Muscle of back (tissue), 11 donors: ENCODE measurements around the gene RNGTT. TPM values are rescaled to one million over a fixed set of nuclear protein-coding genes. Genes with fewer than 3 reads are reported as not detected.
"Not testable (repeated sequence)": the region's sequence is repeated elsewhere in the genome, so short reads cannot be mapped to it uniquely, and the experiment has no call there.

Source experiments
- DNase-seq, 3 donors: peaks; one replicate each; pipeline versions ENCODE4 v3.0.0 to v3.0.0-alpha.2; 2013
- polyA plus RNA-seq, 10 donors: library from polyadenylated mRNA; unstranded; fragments of 120-200 nt; gene quantifications; one replicate each; pipeline ENCODE4 v1.2.1, GENCODE V29; 2013; ENCODE audit not compliant: insufficient read length in 10 of 10

RNGTT gene
- polyA plus RNA-seq, 10 donors, result 8.8 to 13.6 (median 10.6) TPM

DNA sequence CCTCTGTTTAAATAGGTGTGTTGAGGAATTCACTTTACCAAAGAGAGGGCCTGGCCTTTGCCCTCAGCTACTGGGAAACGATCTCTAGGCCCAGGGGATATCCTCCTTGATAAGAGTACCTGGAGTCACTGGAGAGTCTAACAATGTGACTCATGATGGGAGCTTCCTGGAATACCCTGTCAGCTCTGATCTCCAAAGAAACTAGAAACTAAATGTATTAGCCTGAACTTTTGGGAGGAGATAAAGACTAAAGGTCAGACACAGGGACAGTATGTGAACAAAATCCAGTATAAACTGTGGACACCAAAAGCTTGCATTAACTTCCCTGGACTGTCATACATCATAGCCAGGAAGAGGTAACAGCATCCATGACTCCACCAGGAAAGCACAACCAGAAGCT, 148.5 kb downstream of the RNGTT start:
- DNase-seq, result no peak

DNA sequence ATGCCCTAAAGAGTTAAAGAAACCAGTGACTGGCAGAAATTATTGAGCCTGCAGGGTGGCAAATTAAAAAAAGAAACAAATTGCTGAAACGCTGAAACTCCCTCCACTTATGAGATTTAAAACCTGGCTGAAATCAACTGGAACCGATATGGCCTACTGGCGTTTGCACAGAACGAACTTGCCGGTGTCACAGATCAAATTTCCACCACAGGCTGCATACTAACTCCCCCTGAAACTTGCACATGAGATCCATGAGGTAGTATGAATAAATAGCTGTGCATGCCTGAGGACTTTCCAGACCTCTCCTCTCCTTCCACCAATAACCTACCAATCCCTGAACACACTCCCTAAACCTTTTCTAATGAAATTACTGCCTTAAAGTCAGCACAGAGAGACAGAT, 150.4 kb downstream of the RNGTT start:
- peak; percentile 11 to 26 (median 13) for DNase-seq

DNA sequence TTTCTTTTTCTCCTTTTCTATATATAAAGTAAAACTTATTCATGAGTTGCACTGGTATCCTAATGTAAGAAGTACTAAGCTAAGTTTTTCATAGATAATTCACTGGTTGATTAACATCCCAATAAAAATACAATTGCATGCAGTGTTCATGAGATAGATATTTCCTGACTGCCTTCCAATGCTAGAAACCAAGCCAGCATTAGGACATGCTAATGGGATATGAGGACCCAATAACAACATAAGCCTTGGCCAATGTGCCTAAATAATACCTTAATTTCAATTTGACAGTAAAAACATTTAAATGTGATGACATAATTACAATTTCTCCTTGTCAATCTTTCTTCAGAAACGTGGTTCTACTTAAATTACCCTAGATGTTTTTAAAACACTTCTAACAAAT, 152.7 kb downstream of the RNGTT start:
- DNase-seq, result peak in 2 of 3 donors; percentile 14 to 16

DNA sequence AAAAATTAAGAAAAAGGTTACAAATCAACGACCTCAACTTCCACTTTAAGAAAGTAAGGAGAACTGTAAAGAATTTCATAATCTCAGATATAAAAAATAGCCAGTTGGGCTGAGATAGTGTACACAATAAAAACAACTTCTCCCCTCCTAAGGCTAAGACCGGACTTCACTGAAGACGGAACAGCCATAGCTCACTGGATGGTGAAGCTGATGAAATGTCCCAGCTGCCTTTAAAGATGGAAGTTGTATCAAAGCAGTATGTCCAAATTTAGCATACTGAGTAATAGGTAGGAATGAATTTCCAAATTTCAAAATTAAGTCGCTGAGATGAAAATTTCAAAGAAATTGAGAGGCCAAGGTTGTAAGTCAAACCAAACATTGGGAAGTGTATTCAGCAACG, 153.3 kb downstream of the RNGTT start:
- no peak for DNase-seq

DNA sequence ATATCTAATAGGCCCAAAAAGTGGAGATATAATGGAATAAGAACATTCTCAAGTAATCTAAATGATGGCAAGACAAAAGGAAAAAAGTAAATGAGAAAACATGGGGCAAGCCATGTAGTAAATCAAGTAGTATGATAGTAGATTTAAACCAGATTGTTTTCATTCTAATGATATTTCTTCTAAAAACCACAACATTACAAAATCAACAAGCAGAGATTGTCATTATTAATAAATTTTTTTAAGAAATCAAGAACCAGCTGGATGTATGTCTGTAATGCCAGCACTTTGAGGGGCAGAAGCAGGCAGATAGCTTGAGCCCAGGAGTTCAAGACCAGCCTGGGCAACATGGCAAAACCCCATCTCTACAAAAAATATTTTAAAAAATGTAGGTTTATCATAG, 155.0 kb downstream of the RNGTT start:
- DNase-seq, result no peak

DNA sequence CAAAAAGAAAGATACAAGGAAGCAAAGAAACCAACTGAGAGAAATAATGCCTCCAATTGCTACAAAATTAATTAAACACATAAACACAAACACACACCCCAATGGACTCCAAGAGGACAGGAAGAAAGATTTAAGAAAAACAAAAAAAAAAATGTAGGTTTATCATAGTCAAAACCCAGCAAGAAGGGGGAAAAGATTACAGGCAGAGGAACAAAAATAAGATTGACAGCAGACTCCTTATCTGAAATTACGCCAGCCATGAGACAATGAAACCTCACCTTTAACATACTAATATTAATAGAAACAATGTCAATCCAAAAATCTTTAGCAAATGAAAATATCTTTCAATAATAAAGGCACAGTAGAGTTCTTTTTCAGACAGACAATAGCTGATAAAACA, 155.8 kb downstream of the RNGTT start:
- DNase-seq, result no peak

DNA sequence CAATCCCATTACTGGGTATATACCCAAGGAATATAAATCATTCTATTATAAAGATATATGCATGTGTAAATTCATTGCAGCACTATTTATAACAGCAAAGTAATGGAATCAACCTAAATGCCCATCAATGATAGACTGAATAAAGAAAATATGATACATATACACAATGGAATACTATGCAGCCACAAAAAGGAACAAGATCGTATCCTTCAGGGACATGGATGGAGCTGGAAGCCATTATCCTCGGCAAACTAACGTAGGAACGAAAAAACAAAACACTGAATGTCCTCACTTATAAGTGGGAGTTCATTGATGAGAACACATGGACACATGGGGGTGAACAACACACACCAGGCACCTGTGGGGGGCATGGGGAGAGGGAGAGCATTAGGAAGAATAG, 156.7 kb downstream of the RNGTT start:
- no peak for DNase-seq

DNA sequence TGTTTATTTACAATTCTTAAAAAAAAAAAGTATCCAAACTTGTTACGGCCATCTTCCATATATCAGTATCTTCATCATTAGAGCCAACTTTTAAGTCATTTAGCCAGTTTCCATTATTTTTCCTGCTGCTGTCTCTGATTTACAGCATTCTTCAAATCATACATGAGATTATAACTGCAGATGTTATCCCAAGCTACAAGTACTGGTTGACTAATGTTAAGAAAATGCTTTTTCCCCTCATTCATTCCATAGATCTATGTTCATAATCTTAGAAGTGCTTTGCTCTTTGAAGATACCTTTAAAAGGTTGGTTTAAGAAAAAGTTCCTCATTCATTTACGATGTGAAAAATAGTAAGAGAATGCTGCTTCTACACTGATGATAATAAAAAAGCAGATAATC, 158.7 kb downstream of the RNGTT start:
- DNase-seq, result no peak

DNA sequence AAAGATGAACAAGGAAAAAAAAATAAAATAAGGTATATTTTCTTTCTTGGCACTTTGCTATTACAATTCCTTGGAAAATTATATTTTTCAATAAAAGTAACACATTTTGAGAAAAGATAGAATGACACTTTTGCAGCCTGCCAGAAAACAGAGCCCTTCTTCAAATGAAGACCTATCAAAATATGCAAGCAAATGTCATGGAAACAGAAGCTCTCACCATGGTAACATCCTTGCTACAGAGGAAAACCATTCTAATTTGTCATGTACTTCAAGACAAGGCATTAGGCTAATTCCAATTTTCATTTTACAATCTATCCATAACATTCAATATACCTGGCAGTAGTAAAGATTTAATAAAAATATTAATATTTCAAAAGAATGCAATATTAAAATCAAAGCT, 177.9 kb downstream of the RNGTT start:
- DNase-seq, result peak in 2 of 3 donors; percentile 11 to 39

DNA sequence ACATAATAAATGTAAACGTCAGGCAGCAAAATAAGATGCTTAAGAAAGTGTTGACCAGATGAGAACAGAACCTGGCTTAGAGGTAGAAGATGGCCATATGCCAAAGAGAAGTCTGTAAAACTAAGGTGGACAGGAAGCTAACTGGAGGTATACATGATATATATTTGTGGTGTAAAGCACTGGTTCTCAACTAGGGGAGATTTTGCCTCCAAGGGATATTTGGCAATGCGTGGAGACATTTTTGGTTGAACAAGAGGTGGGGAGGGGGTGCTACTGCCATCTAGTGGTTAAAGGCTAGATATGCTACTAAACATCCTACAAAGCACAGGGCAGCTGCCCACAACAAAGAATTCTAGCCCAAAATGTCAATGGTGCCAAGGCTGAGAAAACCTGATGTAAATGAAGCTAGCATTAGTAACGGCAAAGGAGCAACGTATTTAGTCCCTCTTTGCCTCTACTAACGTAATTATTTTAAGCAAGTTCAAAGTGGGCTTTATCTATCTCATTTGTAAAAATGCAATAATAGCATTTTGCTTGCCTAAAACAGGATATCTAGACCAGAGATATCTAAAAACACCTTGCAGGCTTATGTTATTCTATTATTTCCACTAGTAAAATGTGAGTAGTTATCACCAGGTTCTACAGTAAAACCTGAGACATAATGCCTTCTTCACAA, 182.6 kb downstream of the RNGTT start:
- DNase-seq, result peak; percentile 47 to 72 (median 61)

DNA sequence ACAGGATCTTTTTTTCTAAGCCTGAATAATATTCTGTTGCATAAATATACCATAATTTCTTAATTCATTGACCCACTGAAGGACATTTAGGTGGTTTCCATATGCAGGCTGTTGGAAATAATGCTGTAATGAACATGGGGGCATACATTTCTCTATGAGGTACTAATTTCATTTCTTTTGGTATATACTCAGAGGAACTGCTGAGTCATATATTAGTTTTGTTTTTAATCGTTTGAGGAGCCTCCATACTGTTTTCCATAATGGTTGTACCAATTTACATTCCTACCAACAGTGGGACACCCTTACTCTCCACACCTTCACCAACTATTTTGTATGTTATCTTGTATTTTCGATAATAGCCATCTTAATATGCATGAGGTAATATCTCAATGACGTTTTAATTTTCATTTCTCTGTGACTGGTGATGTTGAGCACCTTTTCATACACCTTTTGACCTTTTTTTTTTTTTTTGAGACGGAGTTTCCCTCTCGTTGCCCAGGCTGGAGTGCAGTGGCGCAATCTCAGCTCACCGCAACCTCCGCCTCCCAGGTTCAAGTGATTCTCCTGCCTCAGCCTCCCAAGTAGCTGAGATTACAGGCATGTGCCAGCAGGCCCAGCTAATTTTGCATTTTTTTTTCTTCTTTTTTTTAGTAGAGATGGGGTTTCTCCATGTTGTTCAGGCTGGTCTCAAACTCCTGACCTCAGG, 187.4 kb downstream of the RNGTT start:
- no peak for DNase-seq

DNA sequence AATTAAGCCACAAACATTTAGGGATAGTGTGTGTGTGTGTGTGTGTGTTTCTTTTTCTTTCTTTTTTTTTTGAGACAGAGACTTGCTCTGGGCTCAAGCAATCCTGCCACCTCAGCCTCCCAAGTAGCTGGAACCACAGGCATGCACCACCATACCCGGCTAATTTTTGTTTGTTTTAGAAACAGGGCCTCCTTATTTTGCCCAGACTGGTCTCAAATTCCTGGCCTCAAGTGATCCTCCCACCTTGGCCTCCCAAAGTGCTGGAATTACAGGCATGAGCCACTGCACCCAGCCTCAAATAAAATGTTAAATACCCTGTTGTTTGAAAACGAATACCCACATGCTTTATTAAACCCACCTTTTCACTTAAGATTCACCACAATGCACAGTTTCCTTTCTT, 195.3 kb downstream of the RNGTT start:
- not testable (repeated sequence) for DNase-seq

DNA sequence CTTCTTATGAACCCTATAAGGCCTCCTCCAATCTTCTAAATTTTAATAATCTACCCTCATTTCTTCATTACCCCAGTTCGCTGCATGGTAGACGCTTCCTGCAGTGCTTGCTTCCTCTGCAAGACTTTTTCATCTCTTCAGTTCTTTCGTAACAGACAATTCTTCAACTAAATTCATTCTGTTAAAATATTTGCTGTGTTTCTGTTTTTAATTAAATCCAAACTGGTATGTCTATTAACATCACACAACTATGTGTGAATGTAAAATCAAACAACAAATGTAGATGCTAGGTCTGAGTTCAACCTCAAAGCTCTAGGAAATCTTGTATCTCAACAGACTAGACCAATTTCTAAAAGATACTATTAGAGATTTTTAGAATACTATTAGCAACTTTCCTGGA, 199.3 kb downstream of the RNGTT start:
- no peak for DNase-seq

DNA sequence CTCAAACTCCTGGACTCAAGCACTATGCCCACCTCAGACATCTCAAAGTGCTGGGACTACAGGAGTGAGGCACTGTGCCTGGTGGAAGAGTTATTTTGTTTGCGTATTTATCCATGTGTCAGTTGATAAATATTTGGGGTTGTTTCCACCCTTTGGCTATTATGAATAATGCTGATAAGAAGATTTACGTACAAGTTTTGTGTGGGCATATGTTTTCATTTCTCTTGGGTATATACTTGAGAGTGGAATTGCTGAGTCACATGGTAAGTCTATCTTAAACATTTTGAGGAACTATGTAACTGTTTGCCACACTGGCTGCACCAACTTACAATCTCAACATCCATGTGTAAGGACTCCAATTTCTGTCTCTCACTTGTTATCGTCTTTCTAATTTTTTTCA, 200.3 kb downstream of the RNGTT start:
- no peak for DNase-seq

DNA sequence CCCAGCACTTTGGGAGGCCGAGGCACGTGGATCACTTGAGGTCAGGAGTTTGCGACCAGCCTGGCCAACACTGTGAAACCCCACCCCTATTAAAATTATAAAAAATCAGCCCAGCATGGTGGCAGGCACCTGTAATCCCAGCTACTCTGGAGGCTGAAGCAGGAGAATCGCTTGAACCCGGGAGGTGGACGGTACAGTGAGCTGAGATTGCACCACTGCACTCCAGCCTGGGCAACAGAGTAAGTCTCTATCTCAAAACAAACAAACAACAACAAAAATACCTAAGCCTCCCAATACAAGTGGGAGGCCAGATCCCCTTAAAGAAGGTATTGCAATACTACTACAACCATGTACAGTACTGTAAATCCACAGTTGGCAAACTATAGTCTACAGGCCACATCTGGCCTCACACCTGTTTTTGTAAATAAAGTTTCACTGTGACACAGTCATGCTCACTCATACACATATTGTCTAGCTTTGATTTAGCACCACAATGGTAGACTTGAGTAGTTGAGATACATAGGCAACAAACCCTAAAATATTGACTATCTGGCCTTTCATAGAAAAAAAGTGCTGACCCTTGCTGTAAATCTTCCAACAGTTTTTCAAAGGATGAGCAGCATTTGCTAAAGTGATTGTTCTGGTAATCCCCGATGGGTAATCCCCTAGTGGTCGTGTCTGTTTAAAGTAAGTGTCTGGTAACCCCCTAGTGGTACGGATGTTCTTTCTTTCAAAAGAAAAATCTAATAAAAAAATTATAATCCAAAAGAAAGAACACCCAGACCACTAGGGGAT, 202.0 kb downstream of the RNGTT start:
- DNase-seq, result no peak

DNA sequence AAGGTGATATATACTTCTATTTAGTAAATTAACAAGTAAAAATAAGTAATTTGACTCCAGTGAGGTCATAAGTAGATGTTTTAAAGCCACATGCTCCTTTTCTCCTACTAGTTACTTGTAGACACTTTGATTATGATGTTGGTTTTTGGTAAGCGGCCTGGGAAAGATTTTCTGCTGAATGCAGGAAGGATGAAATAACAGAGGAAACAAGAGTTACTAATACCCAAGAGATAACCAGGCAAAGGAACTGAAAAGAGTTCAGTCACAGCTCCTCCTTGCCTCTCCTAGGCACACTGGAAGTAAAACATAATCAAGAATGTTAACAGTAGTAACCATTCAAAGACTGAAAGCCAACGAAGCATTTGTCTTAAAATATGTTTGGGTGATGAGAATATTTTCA, 203.3 kb downstream of the RNGTT start:
- no peak for DNase-seq

DNA sequence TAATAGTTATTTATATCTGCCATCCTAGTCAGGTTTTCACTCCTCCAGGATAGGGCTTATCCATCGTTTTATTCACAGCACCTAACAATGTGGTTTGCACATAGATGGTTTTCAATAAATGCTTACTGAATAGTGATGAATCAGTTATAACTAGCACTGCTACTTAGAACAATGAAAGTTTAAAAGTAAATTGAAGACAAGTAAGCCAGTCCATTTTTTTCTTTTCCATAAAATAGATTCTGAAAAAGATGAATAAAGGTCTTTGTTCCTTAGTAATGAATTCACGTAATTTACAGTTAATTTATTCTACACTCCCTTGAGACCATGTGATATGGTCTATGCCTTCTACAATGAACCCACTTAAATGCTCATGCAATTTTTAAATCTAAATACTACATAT, 212.5 kb downstream of the RNGTT start:
- DNase-seq, result no peak

DNA sequence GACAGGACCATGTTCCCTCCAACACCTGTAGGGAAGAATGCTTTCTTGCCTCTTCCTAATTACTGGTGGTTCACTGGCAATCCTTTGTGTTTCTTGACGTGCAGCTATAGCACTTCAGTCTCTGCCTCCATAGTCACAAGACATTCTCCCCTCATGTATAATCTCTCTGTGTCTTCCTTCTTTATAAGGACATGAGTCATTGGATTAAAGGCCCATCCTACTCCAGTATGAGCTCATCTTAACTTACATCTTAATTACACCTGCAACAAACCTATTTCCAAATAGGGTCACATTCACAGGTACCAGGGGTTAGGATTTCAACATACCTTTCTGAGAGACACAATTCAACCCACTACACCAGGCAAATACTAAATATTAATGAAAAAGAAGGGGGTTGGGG, 213.6 kb downstream of the RNGTT start:
- DNase-seq, result no peak

DNA sequence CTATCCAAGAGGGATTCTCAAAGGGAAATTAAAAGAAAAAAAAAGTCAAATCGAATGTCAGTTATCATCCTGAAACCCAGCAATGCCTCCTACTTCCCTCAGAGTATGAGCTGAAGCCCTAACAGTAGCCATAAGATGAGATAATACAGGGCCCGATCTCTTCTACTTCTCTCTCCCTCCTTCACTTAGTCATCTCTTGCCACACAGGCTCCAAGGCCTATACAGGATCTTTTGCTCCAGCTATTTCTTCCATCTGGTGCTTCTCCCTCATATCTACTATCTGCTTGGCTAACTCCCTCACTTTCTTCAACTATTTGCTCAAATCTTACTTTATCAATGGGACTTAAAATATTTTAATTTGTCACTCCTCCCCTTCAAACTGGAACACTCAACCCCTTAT, 215.3 kb downstream of the RNGTT start:
- no peak for DNase-seq

DNA sequence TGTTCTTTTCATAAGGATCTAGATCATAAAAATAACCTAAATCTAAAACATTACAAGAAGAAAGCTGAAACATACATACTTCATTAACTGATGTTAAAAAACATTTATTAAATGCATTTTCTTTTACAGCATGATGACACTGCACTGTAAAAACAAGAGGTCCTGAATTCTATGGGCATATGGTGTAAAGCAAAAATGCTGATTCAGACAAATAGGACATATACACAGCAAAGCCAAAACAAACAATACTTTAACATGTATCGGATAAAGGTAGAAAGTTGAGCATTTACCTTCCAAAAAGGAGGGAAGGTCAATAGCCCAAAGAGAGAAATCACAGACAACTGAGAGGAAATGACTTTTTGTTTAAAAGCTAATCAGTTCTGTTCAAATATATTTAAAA, 221.5 kb downstream of the RNGTT start:
- DNase-seq, result no peak

DNA sequence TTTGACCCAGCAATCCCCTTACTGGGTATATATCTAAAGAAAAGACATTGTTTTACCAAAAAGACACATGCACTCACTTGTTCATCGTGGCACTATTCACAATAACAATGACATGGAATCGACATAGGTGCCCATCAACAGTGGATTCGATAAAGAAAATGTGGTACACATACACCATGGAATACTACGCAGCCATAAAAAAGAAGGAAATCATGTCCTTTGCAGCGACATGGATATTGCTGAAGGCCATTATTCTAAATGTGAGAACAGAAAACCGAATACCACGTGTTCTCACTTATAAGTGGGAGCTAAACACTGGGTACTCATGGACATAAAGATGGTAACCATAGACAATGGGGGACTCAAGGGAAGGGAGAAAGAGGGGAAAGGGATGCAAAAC, 222.3 kb downstream of the RNGTT start:
- no peak for DNase-seq

DNA sequence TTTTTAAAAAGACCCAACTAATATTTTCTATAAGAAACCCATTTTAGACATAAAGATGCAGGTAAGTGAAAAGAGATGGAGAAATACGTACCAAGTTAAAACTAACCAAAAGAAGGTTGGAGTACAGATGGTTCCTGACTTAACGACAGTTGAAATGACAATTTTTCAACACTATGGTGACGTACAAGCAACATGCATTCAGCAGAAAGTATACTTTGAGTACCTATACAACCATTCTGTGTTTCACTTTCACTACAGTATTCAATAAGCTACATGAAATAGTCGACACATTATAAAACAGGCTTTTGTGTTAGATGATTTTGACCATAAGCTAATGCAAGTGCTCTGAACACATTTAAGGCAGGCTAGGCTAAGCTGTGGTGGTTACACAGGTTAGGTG, 228.9 kb downstream of the RNGTT start:
- no peak for DNase-seq

DNA sequence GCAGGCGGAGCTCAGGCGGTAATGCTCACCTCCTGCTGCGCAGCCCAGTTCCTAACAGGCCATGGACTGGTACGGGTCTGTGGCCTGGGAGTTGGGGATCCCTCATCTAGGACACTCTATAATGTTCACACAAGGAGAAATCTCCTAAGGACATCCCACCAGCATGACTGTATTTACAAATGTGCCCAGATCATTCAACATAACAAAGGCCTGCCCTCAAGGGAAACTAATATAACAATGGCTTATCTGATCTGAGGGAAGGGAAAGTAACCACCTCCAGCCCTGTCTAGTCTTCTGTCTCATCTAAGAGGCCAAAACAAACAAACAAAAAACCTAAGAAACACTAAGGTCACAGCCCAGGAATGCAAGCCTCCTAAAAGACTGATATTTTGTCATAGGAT, 232.8 kb downstream of the RNGTT start:
- DNase-seq, result no peak
